Measurements from ENCODE around the gene RRBP1.

The RRBP1 gene

GRCh38 chr20:17674722-17675518 is 7.1 kb downstream of the RRBP1 start:
- no peak overlapping the region for H3K4me2 ChIP-seq (ENCODE audit: insufficient read depth, low read length)
- TF ChIP-seq, protein P1, sequence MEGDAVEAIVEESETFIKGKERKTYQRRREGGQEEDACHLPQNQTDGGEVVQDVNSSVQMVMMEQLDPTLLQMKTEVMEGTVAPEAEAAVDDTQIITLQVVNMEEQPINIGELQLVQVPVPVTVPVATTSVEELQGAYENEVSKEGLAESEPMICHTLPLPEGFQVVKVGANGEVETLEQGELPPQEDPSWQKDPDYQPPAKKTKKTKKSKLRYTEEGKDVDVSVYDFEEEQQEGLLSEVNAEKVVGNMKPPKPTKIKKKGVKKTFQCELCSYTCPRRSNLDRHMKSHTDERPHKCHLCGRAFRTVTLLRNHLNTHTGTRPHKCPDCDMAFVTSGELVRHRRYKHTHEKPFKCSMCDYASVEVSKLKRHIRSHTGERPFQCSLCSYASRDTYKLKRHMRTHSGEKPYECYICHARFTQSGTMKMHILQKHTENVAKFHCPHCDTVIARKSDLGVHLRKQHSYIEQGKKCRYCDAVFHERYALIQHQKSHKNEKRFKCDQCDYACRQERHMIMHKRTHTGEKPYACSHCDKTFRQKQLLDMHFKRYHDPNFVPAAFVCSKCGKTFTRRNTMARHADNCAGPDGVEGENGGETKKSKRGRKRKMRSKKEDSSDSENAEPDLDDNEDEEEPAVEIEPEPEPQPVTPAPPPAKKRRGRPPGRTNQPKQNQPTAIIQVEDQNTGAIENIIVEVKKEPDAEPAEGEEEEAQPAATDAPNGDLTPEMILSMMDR (IDR thresholded peaks at IDR 0.05; ENCODE audit: borderline replicate concordance, extremely low read depth, low read length, poor library complexity, severe bottlenecking) = no peak
- TF ChIP-seq EZH2 (IDR thresholded peaks at IDR 0.05; ENCODE audit: borderline replicate concordance, low read depth, low read length, severe bottlenecking) = no peak
- H3K9ac ChIP-seq (ENCODE audit: low read depth, low read length) = no peak overlapping the region
- H3K4me1 ChIP-seq (ENCODE audit: insufficient read depth, low read length) = peaks cover 17% of the 10 kb centered on the region
- DNase-seq = no peak
- H3K36me3 ChIP-seq (ENCODE audit: insufficient read depth, low read length) = peaks cover 6% of the 10 kb centered on the region
- no peaks in the 10 kb centered on the region for H3K9me3 ChIP-seq (ENCODE audit: insufficient read depth, low read length, severe bottlenecking)
- no peak overlapping the region for H3K4me3 ChIP-seq (ENCODE audit: low read depth in 1 of 2, low read length in 2 of 2)
- H3K27ac ChIP-seq (ENCODE audit: low read length) = no peak overlapping the region
- no peak for ATAC-seq (ENCODE audit: insufficient read depth, low read depth)
- peaks cover 66% of the 10 kb centered on the region for H4K20me1 ChIP-seq (ENCODE audit: insufficient read depth, low read length)
- H3K27me3 ChIP-seq (ENCODE audit: insufficient read depth, low read length, poor library complexity) = no peaks in the 10 kb centered on the region
- H3K79me2 ChIP-seq (ENCODE audit: insufficient read depth, low read length) = peaks cover 87% of the 10 kb centered on the region
- H2AFZ ChIP-seq (ENCODE audit: low read depth, low read length) = no peak overlapping the region

- Histone ChIP-seq H3K4me2 (ENCODE audit: insufficient read depth, low read length) (no peak overlapping the region), H3K4me3 (ENCODE audit: low read depth in 1 of 2, low read length in 2 of 2) (no peak overlapping the region), H3K9ac (ENCODE audit: low read depth, low read length) (no peak overlapping the region), H3K27me3 (ENCODE audit: insufficient read depth, low read length, poor library complexity) (no peaks in the 10 kb centered on the region), H3K27ac (ENCODE audit: low read length) (no peak overlapping the region), H3K79me2 (ENCODE audit: insufficient read depth, low read length) (peaks cover 75% of the 10 kb centered on the region), H4K20me1 (ENCODE audit: insufficient read depth, low read length) (peaks cover 63% of the 10 kb centered on the region), H3K36me3 (ENCODE audit: insufficient read depth, low read length) (peaks cover 7% of the 10 kb centered on the region; the same call in 1 of the 2 replicates), H3K4me1 (ENCODE audit: insufficient read depth, low read length) (no peaks in the 10 kb centered on the region; the same call in 1 of the 2 replicates), H3K9me3 (ENCODE audit: insufficient read depth, low read length, severe bottlenecking) (no peaks in the 10 kb centered on the region), H2AFZ (ENCODE audit: low read depth, low read length) (no peak overlapping the region)
- no peak for TF ChIP-seq EZH2 (IDR thresholded peaks at IDR 0.05; ENCODE audit: borderline replicate concordance, low read depth, low read length, severe bottlenecking)
- TF ChIP-seq, protein P1 (IDR thresholded peaks at IDR 0.05; ENCODE audit: borderline replicate concordance, extremely low read depth, low read length, poor library complexity, severe bottlenecking) = no peak
- ATAC-seq (ENCODE audit: insufficient read depth, low read depth) (no peak), DNase-seq (no peak)
These were observed 9.0 kb downstream of the RRBP1 start for GRCh38 chr20:17673084-17673483.

- no peak for DNase-seq
- H3K4me1 ChIP-seq (ENCODE audit: insufficient read depth, low read length) = peaks cover under 1% of the 10 kb centered on the region; the same call in 1 of the 2 replicates
- no peaks in the 10 kb centered on the region for H3K27me3 ChIP-seq (ENCODE audit: insufficient read depth, low read length, poor library complexity)
- H3K27ac ChIP-seq (ENCODE audit: low read length) = no peak overlapping the region
- H3K9me3 ChIP-seq (ENCODE audit: insufficient read depth, low read length, severe bottlenecking) = no peaks in the 10 kb centered on the region
- no peak for ATAC-seq (ENCODE audit: insufficient read depth, low read depth)
- no peak overlapping the region for H3K4me2 ChIP-seq (ENCODE audit: insufficient read depth, low read length)
- no peak overlapping the region for H3K9ac ChIP-seq (ENCODE audit: low read depth, low read length)
- TF ChIP-seq EZH2 (IDR thresholded peaks at IDR 0.05; ENCODE audit: borderline replicate concordance, low read depth, low read length, severe bottlenecking) = no peak
- TF ChIP-seq, protein P1 (IDR thresholded peaks at IDR 0.05; ENCODE audit: borderline replicate concordance, extremely low read depth, low read length, poor library complexity, severe bottlenecking) = no peak
- H4K20me1 ChIP-seq (ENCODE audit: insufficient read depth, low read length) = peaks cover 59% of the 10 kb centered on the region
- no peak overlapping the region for H2AFZ ChIP-seq (ENCODE audit: low read depth, low read length)
- H3K4me3 ChIP-seq (ENCODE audit: low read depth in 1 of 2, low read length in 2 of 2) = no peak overlapping the region
- peaks cover 4% of the 10 kb centered on the region; the same call in 1 of the 2 replicates for H3K36me3 ChIP-seq (ENCODE audit: insufficient read depth, low read length)
- peaks cover 61% of the 10 kb centered on the region for H3K79me2 ChIP-seq (ENCODE audit: insufficient read depth, low read length)
These were observed 10.5 kb downstream of the RRBP1 start for GRCh38 chr20:17671565-17671964.
